Epithelial cell of proximal tubule (primary cell): ENCODE results near the gene HBA1. TPM values are rescaled to one million over a fixed set of nuclear protein-coding genes. Genes with fewer than 3 reads are reported as not detected.
"Not testable (repeated sequence)": the region's sequence is repeated elsewhere in the genome, so short reads cannot be mapped to it uniquely, and the experiment has no call there.

Experiments
- DNase-seq: peaks from one replicate; pipeline ENCODE4 v3.0.0-alpha.2; 2011; ENCODE audit warnings: low read depth
- H3K4me3 ChIP-seq: 2 replicates; pipeline ENCODE4 v1.5.1; 2011; ENCODE audit warnings: low read depth, mild to moderate bottlenecking, low read length
- CTCF ChIP-seq: conservative IDR thresholded peaks from 2 replicates; pipeline ENCODE4 v1.5.1; 2012; ENCODE audit warnings: low read depth, mild to moderate bottlenecking, low read length
- total RNA-seq: library from RNA; depleted of rRNA; stranded (reverse); fragments of >200 nt; gene quantifications from 2 replicates; pipeline ENCODE4 v1.2.3, GENCODE V29; 2015

HBA1 gene
- total RNA-seq, 1 donor from 2014 or later = not detected

GRCh38 chr16:166375-167121 lies 9.9 kb upstream of the HBA1 start:
- no peak overlapping the region for H3K4me3 ChIP-seq
- DNase-seq = no peak
- TF ChIP-seq CTCF = no peak

DNA sequence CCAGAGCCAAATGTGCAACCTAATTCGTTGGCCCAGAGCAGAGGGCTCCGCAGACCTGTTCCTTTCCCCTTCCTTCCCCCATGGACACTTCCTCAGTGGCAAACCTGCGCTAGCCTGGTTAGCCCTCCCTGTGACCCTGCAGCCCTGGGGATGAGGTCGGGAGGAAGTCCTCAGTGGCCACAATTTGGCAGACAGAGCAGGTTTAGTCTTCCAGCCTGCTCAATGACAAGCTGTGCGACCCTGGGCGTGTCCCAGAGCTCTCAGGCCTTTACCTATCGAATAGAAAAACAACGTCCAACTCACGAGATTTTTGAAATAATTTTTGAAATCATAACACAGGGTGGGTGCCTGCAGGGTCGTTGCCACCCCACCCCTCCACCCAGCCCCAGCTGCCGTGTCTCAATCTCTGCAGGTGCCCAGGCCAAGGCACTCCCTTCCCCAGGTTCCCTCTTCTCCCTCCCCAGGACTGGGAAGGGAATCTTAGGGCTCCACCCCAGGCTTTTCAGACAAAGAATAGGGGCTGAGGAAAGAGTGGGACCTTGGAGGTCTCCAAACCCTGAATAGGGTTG lies 9.3 kb upstream of the HBA1 start:
- no peak for TF ChIP-seq CTCF
- no peak for DNase-seq

DNA sequence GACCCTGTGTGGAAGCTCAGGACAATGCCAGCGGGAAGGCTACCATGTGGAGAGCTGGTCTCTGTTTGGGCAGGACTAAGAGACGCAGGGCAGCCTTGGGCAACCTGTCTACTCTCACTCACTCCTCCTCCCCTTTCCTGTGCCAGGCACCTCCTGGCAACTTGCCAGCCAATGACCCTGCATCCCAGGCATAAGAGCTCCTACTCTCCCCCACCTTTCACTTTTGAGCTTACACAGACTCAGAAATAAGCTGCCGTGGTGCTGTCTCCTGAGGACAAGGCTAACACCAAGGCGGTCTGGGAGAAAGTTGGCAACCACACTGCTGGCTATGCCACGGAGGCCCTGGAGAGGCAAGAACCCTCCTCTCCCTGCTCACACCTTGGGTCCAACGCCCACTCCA lies 8.1 kb upstream of the HBA1 start:
- no peak overlapping the region for H3K4me3 ChIP-seq
- no peak for TF ChIP-seq CTCF
- no peak for DNase-seq

More for the DNA sequence above, 9.3 kb upstream of the HBA1 start:
- no peak overlapping the region for H3K4me3 ChIP-seq

- DNase-seq = no peak
- TF ChIP-seq CTCF = no peak
- H3K4me3 ChIP-seq = no peak overlapping the region
Measured at GRCh38 chr16:169014-169413, 7.5 kb upstream of the HBA1 start.

- not testable (repeated sequence) for DNase-seq
Measured at GRCh38 chr16:170088-170507, 6.4 kb upstream of the HBA1 start.

GRCh38 chr16:170788-171187 lies 5.7 kb upstream of the HBA1 start:
- TF ChIP-seq CTCF = no peak
- DNase-seq = no peak
- no peak overlapping the region for H3K4me3 ChIP-seq

More at GRCh38 chr16:170088-170507, 6.4 kb upstream of the HBA1 start:
- H3K4me3 ChIP-seq = not testable (repeated sequence)

GRCh38 chr16:172374-172941 lies 4.0 kb upstream of the HBA1 start, which contains the start of gene HBA2:
HBA2 (plus strand) TSS chr16:172876; CDS start chr16:172913, 37 bp downstream.
- DNase-seq, H3K4me3 ChIP-seq: not testable (repeated sequence)

DNA sequence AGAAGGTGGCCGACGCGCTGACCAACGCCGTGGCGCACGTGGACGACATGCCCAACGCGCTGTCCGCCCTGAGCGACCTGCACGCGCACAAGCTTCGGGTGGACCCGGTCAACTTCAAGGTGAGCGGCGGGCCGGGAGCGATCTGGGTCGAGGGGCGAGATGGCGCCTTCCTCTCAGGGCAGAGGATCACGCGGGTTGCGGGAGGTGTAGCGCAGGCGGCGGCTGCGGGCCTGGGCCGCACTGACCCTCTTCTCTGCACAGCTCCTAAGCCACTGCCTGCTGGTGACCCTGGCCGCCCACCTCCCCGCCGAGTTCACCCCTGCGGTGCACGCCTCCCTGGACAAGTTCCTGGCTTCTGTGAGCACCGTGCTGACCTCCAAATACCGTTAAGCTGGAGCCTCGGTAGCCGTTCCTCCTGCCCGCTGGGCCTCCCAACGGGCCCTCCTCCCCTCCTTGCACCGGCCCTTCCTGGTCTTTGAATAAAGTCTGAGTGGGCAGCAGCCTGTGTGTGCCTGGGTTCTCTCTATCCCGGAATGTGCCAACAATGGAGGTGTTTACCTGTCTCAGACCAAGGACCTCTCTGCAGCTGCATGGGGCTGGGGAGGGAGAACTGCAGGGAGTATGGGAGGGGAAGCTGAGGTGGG lies 3.1 kb upstream of the HBA1 start:
- H3K4me3 ChIP-seq, DNase-seq: not testable (repeated sequence)

DNA sequence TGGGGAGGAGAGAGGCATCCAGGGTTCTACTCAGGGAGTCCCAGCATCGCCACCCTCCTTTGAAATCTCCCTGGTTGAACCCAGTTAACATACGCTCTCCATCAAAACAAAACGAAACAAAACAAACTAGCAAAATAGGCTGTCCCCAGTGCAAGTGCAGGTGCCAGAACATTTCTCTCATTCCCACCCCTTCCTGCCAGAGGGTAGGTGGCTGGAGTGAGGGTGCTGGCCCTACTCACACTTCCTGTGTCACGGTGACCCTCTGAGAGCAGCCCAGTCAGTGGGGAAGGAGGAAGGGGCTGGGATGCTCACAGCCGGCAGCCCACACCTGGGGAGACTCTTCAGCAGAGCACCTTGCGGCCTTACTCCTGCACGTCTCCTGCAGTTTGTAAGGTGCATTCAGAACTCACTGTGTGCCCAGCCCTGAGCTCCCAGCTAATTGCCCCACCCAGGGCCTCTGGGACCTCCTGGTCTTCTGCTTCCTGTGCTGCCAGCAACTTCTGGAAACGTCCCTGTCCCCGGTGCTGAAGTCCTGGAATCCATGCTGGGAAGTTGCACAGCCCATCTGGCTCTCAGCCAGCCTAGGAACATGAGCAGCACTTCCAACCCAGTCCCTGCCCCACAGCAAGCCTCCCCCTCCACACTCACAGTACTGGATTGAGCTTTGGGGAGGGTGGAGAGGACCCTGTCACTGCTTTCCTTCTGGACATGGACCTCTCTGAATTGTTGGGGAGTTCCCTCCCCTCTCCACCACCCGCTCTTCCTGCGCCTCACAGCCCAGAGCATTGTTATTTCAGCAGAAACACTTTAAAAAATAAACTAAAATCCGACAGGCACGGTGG lies 2.3 kb upstream of the HBA1 start:
- H3K4me3 ChIP-seq, DNase-seq: not testable (repeated sequence)
